ENCODE data around the gene FRG1. TPM values are rescaled to one million over a fixed set of nuclear protein-coding genes. Genes with fewer than 3 reads are reported as not detected.
A peak's percentile ranks its signal among the peaks of the same experiment; 100 is the strongest.
"Not testable (repeated sequence)": the region's sequence is repeated elsewhere in the genome, so short reads cannot be mapped to it uniquely, and the experiment has no call there.

The FRG1 gene
- total RNA-seq (2021; ENCODE audit: unreplicated experiment): 16.1 TPM
- 16.5 TPM for polyA plus RNA-seq (2012; ENCODE audit: insufficient read length)
- Bru-seq, nascent RNA: percentile 63 among the genes with signal in this experiment
- percentile 45 among the genes with signal in this experiment for BruChase-seq, experiment 1, labeled RNA remaining after a 2-hour chase
- BruChase-seq, experiment 2, labeled RNA remaining after a 6-hour chase: percentile 52 among the genes with signal in this experiment
- long read RNA-seq, transcript FRG1-201 (9 exons, 1,074 nt): major isoform, 9 of 13 reads
- long read RNA-seq, partial matches to known transcripts: 4 of 13 reads
- long read RNA-seq, other reads (novel, unspliced or antisense): 0 of 13 reads

DNA sequence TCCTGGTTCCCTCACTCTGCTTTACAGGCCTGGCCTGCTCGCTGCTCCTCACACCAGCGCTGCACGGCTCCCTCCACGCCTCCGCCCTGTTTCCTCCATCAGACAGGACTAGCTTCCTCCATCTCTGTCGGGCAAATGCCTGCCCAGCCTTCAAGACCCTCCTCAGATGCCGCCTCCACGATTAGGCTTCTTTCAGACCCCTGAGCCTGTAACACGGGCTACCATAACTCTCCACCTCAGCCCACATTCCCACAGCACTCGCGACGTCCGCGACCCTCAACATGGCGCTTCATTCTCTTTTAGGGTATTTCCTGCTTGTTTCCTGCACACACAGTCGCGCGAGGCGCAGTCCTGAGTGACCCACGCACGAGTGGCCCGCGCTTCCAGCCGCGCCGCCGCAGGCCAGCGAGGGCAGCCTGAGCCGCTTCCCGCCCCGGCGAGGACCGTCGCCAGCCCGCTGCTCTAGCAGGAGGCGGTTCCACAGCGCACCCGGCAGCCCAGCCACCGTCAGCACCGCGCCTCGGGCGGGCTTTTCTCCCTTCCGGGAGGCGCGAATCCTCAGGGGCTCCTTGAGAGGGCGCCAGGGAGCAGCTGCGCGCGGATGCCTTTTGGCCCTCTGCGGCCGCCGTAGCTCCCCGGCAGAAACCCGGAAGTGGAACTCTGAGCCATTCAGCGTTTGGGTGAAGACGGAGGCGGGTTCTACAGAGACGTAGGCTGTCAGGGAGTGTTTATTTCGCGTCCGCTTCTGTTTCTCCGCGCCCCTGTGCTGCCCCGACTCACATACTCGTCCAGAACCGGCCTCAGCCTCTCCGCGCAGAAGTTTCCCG lies at the start of gene FRG1:
Gene FRG1 (plus strand): TSS at position 695 of the 827 bp plus-strand sequence. CDS start 138 bp downstream, outside the sequence.
- peaks cover 2% of the 10 kb centered on the region; the same call in 1 of the 2 replicates for H3K36me3 ChIP-seq (ENCODE audit: control insufficient read depth, insufficient read depth, low read length)
- peak within 1 kb of the TSS; percentile 82 for H3K27ac ChIP-seq (ENCODE audit: low read length)
- intact Hi-C loops (cut with micrococcal nuclease; ENCODE audit: unreplicated experiment) (no loop called here), in situ Hi-C loops (cut with HindIII; ENCODE audit: low pct_unique_long_range_greater_than_20kb, low sequenced_read_pairs) (no loop called here)
- CTCF ChIA-PET: no interaction called here
- H3K9me3 ChIP-seq (ENCODE audit: control insufficient read depth, insufficient read depth, low read depth, low read length): no peaks in the 10 kb centered on the region
- no peaks in the 10 kb centered on the region for H3K27me3 ChIP-seq (ENCODE audit: control insufficient read depth, insufficient read depth, low read length)
- POLR2A ChIA-PET: no interaction called here
- peak; percentile 32 for DNase-seq (ENCODE audit: low read depth, low spot score)
- BruUV-seq (replicated peaks): no TSS peak
- peak; percentile 100 for ATAC-seq
- peak; percentile 93 for TF ChIP-seq CTCF (IDR thresholded peaks at IDR 0.05)
- TF ChIP-seq SIN3A (IDR thresholded peaks at IDR 0.05; ENCODE audit: borderline replicate concordance, insufficient read depth, low read depth, low read length): peak; percentile 84; the same call in 1 of the 2 replicates
- no peak for TF ChIP-seq TCF7L2 (IDR thresholded peaks at IDR 0.05; ENCODE audit: low read depth, low read length)
- TF ChIP-seq POLR2AphosphoS5 (IDR thresholded peaks at IDR 0.05; ENCODE audit: low read depth, low read length): peak; percentile 77
- TF ChIP-seq REST (IDR thresholded peaks at IDR 0.05; ENCODE audit: insufficient read depth in 1 of 2, low read depth in 2 of 2, low read length in 1 of 2): no peak
- H3K4me1 ChIP-seq (ENCODE audit: control insufficient read depth, insufficient read depth, low read length): no peaks in the 10 kb centered on the region
- peak within 1 kb of the TSS; percentile 73 to 78 for H3K4me3 ChIP-seq (ENCODE audit: low read depth in 2 of 2, low read length in 2 of 2)

GRCh38 chr4:189897667-189898066 lies 43.0 kb upstream of the FRG1 start:
- Histone ChIP-seq H3K27ac (ENCODE audit: low read length) (no peak overlapping the region), H3K9me3 (ENCODE audit: control insufficient read depth, insufficient read depth, low read depth, low read length) (no peaks in the 10 kb centered on the region), H3K36me3 (ENCODE audit: control insufficient read depth, insufficient read depth, low read length) (no peaks in the 10 kb centered on the region), H3K4me1 (ENCODE audit: control insufficient read depth, insufficient read depth, low read length) (no peaks in the 10 kb centered on the region), H3K27me3 (ENCODE audit: control insufficient read depth, insufficient read depth, low read length) (no peaks in the 10 kb centered on the region), H3K4me3 (ENCODE audit: low read depth in 2 of 2, low read length in 2 of 2) (no peak overlapping the region)
- ChIA-PET POLR2A (no interaction called here), CTCF (no interaction called here)
- DNase-seq (ENCODE audit: low read depth, low spot score) (no peak), ATAC-seq (no peak)
- intact Hi-C loops (cut with micrococcal nuclease; ENCODE audit: unreplicated experiment): no loop called here
- in situ Hi-C loops (cut with HindIII; ENCODE audit: low pct_unique_long_range_greater_than_20kb, low sequenced_read_pairs): no loop called here
- no TSS peak for BruUV-seq (replicated peaks)
- TF ChIP-seq POLR2AphosphoS5 (IDR thresholded peaks at IDR 0.05; ENCODE audit: low read depth, low read length) (no peak), SIN3A (IDR thresholded peaks at IDR 0.05; ENCODE audit: borderline replicate concordance, insufficient read depth, low read depth, low read length) (no peak), CTCF (IDR thresholded peaks at IDR 0.05) (no peak), REST (IDR thresholded peaks at IDR 0.05; ENCODE audit: insufficient read depth in 1 of 2, low read depth in 2 of 2, low read length in 1 of 2) (no peak), TCF7L2 (IDR thresholded peaks at IDR 0.05; ENCODE audit: low read depth, low read length) (no peak)

DNA sequence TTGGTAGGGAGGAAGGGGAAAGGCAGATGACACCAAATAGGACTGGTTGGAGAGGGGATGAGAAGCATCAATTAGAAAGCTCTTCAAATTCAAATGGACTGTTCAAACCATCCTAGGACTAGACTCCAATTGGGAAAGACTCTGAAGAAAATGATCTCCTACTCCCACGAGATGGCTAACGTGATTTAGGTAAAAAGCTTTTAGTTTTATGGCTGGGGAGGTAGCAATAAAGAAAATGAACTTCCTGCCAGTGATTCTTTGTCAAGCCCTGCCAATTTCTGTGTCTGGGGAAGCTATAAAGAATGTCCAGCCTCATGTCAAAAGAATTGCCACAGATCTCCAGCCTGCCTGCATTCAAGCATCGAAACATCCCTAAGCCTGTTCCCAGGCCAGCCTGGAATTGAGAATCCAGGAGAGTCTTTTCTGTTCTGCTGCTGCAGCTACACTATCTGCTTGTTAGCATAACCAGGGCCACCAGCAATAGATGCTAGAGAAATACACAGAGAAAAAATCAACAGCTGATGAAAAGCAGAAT lies 41.1 kb upstream of the FRG1 start:
- H3K9me3 ChIP-seq (ENCODE audit: control insufficient read depth, insufficient read depth, low read depth, low read length); H3K4me1 ChIP-seq (ENCODE audit: control insufficient read depth, insufficient read depth, low read length); ATAC-seq; H3K27me3 ChIP-seq (ENCODE audit: control insufficient read depth, insufficient read depth, low read length); DNase-seq (ENCODE audit: low read depth, low spot score); in situ Hi-C loops (cut with HindIII; ENCODE audit: low pct_unique_long_range_greater_than_20kb, low sequenced_read_pairs); intact Hi-C loops (cut with micrococcal nuclease; ENCODE audit: unreplicated experiment); H3K4me3 ChIP-seq (ENCODE audit: low read depth in 2 of 2, low read length in 2 of 2); H3K27ac ChIP-seq (ENCODE audit: low read length); H3K36me3 ChIP-seq (ENCODE audit: control insufficient read depth, insufficient read depth, low read length); CTCF ChIA-PET; POLR2A ChIA-PET; BruUV-seq (replicated peaks): not testable (repeated sequence)

Measured in Panc1 (cell line).